K562 (cell line): ENCODE measurements around the gene TACC3. TPM values are rescaled to one million over a fixed set of nuclear protein-coding genes. Genes with fewer than 3 reads are reported as not detected.
A peak's percentile ranks its signal among the peaks of the same experiment; 100 is the strongest.

Source experiments
- HMGN3 ChIP-seq: IDR thresholded peaks from 2 replicates; pipeline ENCODE4 v1.6.1; 2011; ENCODE audit warnings: borderline replicate concordance, low read depth, mild to moderate bottlenecking, mixed read lengths, low read length; ENCODE audit not compliant: insufficient read length; ENCODE audit errors: extremely low read depth
- POLR3A ChIP-seq: IDR thresholded peaks from 2 replicates; pipeline ENCODE4 v1.6.1; 2011; ENCODE audit warnings: borderline replicate concordance, mild to moderate bottlenecking, moderate library complexity; ENCODE audit not compliant: insufficient read length, insufficient read depth; ENCODE audit errors: extremely low read depth
- THRB ChIP-seq: fragments of 450-650 bp; formaldehyde crosslinking; conservative IDR thresholded peaks from 2 replicates; pipeline ENCODE4 v1.4.0; 2022; ENCODE audit warnings: mild to moderate bottlenecking, missing genetic modification characterization
- ZEB2 ChIP-seq: fragments of 450-650 bp; IDR thresholded peaks from 2 replicates; pipeline ENCODE4 v1.6.1; 2016
- polyA plus RNA-seq, 8 experiments: library from polyadenylated mRNA; depleted of rRNA in 4 of 8; stranded (reverse) in 5 of 8; unstranded in 3 of 8; fragments of >200 nt; fragmentation: Nextera tagmentation in 2 of 8; fragmentation: Illumina TruSeq in 1 of 8; extraction: Ambion mirVana in 2 of 8; extraction: Trizol in 1 of 8; gene quantifications; 2 replicates each; pipeline versions ENCODE4 v1.2.1 to v1.2.3, GENCODE V29; 2011 to 2014; ENCODE audit warnings: inconsistent platforms in 1 of 8, missing spikeins in 1 of 8
- total RNA-seq, 7 experiments: library from RNA; depleted of rRNA in 6 of 7; stranded (reverse); fragments of >200 nt in 6 of 7; fragmentation: Illumina TruSeq in 2 of 7; extraction: Trizol in 2 of 7; gene quantifications; 2 replicates each; pipeline versions ENCODE4 v1.2.1 to v1.2.3, GENCODE V29; 2011 to 2021; ENCODE audit warnings: low replicate concordance in 1 of 7
- TF ChIP-seq, protein P1 (sequence below): fragments of 200-800 bp; sonication (Bioruptor generic); IDR thresholded peaks from 2 replicates; pipeline ENCODE4 v1.6.1; 2017; ENCODE audit warnings: missing genetic modification characterization, missing compliant biosample characterization

Gene TACC3
- total and polyA plus RNA-seq, 9 of the 15 experiments (the other 6 are each of a cell fraction or from before 2014, with no cell fraction given): 1.9 to 122 (median 55.6) TPM

- no peak for TF ChIP-seq HMGN3
- TF ChIP-seq, protein P1, sequence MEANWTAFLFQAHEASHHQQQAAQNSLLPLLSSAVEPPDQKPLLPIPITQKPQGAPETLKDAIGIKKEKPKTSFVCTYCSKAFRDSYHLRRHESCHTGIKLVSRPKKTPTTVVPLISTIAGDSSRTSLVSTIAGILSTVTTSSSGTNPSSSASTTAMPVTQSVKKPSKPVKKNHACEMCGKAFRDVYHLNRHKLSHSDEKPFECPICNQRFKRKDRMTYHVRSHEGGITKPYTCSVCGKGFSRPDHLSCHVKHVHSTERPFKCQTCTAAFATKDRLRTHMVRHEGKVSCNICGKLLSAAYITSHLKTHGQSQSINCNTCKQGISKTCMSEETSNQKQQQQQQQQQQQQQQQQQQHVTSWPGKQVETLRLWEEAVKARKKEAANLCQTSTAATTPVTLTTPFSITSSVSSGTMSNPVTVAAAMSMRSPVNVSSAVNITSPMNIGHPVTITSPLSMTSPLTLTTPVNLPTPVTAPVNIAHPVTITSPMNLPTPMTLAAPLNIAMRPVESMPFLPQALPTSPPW (CRISPR knock-in tag): peak; percentile 78
- no peak for TF ChIP-seq ZEB2
- TF ChIP-seq POLR3A: no peak
- no peak for TF ChIP-seq THRB (CRISPR knock-in tag)
Observed at GRCh38 chr4:1771555-1772305, 50.4 kb downstream of the TACC3 start (continued).
